ENCODE data around the gene ZBTB16.

Gene ZBTB16

DNA sequence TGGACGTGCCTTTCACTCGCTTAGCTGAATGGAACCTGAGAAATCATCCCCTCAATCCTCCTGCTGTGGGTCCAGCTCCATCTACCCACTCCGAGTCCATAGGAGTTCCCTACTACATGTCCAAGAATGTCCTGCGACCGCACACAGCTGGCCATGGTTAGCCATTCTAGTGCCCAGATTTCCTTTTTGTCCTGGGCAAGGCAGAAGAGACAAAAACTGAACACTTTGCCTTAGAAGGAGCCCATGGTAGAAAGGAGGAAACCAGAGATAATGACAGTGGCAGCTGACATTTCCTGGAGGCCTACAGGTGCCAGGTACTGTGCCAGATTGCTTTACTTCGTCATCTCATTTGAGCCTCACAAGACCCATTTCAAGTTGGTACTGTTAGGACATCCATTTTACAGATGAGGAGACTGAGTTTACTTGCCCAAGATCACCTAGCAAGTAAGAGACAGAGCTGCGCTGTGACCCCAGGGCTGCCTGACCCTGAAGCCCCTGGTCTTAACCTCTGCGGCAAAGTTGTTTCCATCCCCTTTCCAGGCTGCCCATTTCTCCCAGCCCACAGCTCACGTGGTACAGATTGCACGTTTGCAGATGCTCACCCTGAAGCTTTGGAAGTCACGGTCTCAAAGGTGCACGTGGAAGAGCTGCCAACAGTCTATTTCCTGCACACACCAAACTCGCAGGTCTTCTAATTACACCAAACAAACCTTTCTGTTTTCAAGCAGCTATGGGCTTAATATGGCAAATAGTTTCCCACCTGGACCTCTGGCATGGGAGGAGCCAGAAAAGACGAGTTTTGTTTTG, 112.7 kb downstream of the ZBTB16 start:
- DNase-seq = no peak

DNA sequence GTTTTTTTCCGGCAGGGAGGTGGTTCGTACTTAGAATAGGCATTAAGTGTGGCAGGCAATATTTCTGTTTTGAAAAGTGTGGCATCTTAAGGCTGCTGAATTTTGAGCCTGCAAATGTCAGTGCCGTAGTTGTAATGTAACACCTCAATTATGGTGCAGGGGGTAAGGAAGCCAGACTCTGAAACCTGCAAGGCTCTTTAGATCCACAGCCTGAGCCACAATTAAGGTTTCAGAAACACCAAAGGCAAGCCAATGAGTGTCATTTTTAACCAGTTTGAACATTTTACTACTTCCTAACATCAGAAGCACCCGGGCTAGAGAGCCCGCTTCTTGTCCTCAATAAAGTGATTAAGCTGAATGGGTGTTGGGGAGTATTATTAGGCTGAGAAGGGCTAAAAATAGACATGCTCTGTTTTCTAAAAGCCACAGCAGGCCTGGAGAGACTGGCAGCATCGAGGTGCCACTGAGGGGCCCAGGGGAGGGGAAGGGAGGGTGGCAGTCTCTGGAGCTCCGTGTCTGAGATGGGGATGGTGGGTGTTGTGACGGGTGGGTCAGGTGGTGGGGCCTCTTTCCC, 113.4 kb downstream of the ZBTB16 start:
- no peak for DNase-seq

DNA sequence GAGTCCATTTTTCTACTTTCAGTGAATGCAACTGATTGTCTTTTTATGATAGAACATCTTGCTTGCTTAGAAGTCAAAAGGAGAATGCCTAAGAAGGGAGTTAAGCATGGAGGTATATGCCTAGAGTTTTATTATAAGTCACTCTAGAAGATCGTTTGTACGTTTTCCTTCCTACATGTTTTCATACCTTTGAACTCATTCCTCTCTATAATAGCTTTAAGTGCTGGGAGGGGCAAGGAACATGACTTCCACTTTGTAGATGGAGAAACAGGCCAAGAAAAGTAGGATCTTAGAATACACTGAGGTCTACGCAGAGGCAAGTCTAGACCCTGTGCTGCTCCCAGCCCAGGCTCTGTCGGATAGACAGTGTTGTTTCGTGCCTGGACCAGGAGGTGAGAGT, 114.3 kb downstream of the ZBTB16 start:
- no peak for DNase-seq

DNA sequence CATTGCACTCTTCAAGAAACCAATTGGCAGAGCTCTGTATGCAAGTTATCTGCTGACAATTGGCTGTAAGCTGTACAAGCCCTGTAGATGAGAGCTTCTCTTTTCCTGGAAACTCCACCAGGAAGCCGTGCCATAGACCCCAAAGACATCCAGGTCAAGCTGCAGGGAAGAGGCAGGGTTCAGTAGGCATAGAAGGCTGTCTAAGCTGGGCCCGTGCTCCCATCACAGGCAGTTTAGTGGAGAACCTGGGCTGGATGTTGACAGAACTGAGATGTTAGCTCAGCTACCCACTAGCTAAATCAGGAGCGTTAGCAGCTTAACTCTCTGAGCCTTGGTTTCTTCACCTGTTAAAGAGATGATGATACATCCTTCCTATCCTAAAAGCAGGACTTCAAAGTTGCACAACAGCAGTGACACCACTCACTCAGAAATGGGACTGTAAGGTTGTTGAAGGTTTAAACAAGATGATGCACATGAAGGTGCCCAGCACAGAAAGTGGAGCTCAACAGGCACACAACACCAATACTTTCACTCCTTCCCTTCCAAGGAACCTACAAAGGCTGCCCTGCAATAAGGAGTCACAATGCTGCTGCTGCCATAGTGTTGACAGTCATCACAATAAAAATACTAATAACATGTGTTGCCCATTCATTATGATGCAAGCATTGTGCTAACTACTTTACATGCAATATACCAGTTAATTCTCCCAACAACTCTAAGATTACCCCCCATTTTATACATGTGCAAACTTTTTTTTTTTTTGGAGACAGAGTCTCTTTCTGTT, 115.4 kb downstream of the ZBTB16 start:
- DNase-seq = no peak

DNA sequence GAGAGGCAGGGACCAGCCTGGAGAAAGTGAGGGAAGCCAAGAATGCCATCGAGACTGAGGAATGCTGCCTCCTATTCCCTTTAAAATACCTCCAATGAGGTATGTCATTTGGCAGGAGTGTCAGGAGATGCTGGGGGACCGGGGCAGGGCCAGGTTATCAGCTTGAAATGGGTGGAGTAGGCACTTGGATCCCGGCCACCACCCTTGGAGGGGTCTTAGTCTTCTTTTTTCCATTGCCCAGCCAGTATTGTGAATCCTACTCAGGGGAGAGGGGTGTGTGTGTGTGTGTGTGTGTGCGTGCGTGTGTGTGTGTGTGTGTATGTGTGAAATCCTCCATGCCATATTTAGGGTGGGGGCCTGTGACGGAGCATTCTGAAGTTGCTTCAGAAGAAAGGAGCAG, 116.2 kb downstream of the ZBTB16 start:
- DNase-seq = no peak

DNA sequence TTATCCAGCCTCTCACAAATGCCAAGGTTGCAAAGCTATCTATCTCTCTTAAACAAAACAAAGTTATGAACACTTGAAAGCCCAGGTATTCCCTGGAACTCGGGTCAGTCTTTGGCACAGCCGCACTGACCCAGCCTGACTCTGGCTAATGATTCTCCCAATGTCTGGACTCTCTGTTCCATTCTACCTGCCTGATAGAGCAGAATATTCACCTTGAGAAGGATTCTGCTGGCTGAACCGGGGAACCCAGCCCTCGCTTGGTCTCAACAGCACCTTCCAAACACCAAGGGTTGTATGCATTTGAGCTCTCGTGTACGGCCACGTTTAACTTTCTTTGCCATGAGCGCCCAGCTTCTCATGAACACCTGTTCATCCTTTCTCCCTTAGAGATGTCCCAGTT, 116.8 kb downstream of the ZBTB16 start:
- no peak for DNase-seq

DNA sequence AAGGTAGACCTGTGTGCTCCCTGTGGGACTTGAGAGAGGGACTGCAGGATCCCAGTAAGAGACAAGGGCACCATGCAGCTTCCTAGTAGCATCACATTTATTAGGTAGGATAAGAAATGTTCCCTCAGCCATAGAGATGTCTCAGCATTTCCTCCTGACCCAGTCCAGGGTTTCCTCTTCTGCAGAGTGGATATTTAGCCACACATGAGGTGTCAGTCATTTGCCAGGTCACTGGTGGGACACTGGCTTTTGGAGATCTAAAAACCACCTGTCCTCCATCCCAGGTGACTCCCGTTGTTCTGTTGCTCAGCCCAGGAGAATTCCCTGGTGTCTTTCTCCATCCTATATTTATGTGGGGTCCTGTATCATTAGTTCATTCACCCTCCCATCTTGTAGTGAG, 119.1 kb downstream of the ZBTB16 start:
- no peak for DNase-seq

DNA sequence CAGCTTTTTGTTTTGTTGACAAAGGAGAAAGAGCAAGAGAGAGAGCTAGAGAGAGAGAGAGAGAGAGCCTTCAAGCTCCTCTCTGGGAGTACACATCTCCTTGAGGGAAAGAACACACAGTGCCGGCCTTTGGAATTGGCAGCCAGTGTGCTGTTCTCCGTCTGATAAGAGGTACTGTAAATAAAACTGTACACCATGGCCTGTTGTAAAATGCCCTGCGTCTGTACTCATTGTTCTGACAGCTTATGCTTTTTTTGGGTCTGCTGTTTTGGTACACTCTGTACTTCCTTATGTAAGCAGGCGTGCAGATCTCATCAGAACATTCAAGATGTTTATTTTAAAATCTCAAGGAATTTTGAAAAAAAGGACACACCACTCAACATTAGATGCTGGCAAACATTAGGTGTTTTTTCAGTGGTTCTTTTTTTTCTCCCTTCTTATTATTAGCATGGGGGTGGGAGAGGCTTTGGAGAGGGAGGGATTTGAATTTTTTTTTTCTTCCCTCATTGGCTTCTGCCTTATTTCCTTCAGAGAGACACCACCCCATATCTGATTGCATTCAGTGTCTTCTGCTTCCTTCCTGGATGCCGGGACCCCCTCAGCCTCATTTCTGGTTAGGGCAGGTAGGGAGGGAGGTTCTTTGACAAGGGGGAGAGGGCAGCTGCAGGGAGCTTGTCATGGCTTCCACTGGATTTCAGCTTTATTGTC, 119.9 kb downstream of the ZBTB16 start:
- no peak for DNase-seq

DNA sequence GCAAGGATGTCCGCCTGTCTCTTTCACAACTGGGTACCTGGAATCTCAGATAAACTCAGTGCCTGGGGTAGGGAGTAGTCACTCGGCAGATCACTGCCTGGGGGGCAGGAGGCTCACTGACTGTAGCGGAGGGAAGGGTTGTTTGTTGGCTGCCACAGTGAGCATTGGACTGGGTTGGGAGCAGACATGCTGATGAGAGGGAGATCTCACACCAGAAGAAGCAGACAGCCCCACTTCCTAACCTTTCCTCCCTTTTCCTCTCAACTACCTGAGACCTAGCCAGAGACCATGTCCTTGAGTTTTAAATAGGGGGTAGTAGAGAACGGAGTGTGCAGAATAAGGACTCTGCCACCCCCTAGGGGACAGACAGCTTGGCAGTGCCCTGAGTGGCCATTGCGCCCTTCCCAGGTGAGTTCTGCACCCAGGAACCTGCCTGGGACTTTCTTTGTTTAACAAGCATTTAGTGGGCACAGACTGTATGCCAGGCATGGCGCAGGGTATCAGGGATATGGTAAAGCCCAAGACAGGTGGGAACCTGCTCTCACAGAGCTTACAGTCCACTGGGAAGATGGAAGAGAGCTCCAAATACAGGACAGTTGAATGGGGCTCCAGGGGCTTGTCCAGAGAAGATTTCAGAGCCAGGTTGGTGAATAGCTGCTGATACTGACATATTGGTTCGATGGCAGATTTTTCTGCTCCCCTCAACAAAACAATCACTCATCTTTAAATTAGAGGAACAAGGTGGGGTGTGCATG, 121.0 kb downstream of the ZBTB16 start:
- no peak for DNase-seq

DNA sequence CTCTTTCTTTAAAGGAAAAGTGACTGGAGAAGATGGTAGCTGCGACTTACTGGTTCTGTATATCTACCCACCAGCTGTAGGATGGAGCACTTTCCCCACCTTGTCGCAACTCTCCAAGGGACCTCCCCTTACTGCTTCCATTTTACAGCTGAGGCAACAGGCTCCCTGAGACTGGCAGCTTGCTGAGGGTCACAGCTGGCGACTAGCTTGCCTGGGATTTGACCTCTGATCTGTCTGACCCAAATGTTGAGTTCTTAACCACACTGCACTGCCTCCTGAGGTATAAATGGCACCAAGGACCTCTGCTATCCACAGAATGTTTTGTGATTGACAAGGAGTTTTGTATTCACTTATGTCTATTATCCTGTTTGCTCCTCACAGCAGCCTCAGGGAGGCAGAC, 121.7 kb downstream of the ZBTB16 start:
- no peak for DNase-seq

DNA sequence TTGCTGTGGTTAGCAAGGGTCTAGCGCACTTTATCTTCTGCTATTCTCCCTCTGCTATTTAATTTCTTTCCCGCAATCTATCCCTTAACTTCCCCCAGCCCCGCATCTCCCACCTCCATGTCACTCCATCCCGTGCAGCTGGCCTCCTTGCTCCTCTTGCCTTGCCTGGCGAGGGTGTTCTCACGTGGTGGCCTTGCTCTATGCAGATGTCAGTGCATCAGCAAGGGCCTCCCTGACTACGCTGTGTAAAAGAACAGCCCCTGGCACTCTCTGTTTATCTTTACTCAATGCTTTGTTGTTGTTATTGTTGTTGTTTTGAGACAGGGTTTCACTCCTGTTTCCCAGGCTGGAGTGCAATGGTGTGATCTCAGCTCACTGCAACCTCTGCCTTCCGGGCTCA, 122.2 kb downstream of the ZBTB16 start:
- no peak for DNase-seq

DNA sequence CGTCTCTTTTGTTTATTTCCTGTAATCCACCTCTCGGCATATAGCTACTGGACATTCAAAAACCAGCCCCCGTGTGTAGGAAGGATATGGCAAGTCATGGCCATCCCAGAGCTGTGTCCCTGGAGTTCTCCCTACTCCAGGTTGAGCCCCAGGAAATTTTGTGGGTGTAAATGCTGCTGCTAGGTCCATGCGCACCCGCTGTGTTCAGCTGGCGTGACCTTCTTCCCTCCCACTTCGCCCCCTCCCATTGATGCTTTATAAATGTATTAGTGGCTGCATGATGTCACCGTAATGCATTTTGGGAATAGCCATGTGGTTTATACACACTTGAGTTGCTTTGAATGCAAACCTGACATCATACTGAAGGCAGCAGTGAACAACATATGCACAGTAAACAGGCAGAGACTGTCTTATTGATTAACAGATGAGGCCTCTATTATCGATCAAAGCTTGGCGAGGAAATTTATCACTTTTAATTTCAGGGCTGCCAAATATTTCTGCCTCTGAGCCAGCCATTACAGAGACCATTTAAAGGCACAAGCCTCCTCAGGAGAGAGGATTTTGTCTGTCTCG, 123.0 kb downstream of the ZBTB16 start:
- no peak for DNase-seq

DNA sequence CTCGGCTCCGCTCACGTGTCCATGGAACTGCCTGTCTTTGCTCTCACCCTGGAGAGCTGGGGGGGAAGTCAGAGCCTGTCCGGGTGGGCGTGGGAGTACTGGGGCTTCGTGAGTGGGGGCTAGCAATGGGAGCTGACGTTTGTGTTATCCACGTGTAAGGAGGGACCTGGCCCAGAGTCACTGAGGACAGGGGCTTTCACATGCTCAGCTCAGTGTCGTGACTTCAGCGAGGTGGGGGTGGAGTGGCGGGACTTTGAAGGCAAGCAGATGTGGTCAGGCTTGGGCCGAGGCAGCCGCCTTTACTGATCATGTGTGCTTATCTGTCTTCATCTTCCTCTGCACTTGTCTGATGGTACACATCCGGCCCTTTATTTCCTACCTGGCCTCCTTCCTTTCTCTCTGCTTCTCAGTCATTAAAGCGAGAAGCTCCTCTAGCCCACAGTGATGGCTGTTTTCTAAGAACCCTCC, 123.6 kb downstream of the ZBTB16 start:
- DNase-seq = no peak

DNA sequence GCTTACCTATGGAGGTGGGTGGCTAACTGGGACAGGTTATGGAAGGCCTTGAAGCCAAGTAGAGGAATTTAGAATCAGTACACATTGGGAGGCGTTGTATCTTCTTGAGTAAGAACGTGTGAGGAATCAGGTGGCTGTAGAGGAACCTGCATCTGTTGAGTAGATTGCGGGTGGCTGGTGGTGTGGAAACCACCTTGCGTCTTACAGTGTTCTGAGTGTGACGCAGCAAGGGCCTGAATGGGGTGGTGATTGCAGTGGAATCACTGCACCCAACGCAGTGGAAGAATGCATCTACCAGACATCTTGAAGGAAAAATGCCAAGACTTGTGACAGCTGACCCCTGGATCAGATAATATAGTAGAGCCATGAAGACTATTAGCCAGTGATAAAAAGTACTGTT, 125.9 kb downstream of the ZBTB16 start:
- DNase-seq = no peak

DNA sequence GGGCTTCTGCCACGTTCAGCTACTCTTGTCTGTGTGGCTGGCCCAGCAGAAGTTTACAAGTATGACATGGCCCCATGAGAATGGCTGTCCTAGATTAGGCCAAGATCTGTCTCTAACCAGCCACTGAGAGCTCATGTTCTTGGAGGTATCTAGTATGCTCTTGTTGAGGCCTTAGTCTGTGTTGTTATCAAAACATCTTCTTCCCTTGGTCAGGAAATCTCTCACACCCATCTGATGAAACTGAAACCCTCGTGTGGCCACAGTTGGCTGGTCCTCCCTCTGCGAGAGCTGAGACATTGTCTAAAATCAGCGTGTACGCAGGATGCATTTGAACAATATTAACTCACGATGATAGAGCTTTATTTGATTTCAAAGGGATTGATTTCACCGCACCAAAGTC, 127.7 kb downstream of the ZBTB16 start:
- DNase-seq = no peak

DNA sequence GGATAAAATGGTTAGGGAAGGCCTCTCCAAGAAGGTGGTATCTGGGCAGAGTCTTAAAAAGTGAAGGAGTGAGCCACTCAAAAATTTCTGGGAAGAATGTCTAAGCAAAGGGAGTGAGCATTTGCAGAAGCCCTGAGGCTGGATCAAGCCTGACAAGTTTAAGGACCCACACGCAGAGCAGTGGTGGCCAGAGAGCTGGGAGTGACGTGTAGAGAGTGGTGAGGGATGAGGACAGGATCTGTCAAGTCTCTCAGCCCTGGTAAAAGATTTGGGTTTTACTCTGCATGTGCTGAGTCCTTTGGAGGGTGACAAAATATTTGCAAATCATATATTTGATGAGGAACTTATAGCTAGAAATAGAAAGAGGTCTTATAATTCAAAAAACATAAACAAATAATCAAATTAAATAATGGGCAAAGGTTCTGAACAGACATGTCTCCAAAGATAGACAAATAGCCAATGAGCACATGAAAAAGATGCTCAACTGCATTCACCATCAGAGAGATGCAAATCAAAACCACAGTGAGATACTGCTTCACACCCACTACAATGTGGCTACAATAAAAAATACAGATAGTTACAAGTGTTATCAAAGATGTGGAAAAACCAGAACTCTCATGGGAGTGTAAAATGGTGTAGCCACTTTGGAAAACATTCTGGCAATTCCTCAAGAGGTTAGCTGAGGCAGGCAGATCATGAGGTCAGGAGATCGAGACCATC, 129.5 kb downstream of the ZBTB16 start:
- DNase-seq = no peak

DNA sequence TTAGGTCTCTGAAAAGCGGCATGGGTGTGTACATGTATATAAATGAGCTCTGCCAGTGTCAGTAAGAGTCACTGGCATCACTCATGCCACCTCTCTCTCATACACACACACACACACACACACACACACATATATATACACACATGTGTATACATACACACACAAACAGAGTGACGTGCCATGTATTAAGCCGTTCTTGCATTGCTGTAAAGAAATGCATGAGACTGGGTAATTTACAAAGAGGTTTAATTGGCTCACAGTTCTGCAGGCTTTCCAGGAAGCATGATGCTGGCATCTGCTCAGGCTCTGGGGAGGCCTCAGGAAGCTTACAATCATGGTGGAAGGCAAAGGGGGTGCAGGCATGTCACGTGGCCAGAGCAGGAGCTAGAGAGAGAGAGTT, 131.1 kb downstream of the ZBTB16 start:
- no peak for DNase-seq

DNA sequence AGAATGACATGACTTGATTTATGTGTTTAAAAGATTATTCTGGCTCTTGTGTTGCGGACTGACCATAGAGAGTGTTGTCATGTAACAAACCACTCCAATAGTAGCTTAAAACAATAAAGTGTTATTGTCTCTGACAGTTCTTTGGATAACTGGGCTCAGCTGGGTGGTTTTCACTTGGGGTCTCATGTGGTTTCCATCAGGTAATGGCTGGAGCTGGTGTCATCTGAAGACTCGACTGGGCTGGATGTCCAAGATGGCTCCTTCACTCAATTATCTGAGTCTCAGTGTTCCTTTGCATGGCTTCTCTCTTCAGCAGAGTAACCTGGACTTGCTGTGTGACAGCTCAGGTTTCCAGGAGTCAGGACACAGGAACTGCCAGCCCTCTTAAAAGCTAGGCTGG, 132.4 kb downstream of the ZBTB16 start:
- DNase-seq = no peak

DNA sequence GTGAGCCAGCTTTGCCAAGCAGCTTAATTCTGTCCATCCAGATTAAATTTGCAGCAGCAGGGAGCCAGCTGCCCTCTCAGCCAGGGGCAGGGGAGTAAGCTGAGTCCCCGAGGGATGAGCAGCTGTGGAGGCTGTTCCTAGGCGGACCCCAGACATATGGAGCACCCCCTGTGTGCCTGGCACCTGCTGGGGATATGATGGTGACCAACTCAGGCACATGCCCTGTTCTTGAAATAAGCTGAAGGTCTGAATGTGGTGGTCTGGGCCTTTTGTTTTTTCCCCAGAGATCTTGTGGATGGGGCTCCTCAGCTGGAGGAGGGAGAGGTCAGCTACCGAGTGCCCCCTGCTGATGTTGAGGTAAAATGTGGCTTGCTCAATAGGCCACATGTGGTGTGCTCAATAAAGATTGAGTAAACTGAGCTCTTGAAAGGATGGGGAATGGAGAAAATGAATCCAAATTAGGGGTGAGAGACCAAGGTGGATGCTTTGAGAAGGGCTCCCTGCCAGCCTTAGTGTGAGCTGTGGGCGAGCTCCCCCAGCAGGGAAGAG, 133.4 kb downstream of the ZBTB16 start:
- DNase-seq = no peak

DNA sequence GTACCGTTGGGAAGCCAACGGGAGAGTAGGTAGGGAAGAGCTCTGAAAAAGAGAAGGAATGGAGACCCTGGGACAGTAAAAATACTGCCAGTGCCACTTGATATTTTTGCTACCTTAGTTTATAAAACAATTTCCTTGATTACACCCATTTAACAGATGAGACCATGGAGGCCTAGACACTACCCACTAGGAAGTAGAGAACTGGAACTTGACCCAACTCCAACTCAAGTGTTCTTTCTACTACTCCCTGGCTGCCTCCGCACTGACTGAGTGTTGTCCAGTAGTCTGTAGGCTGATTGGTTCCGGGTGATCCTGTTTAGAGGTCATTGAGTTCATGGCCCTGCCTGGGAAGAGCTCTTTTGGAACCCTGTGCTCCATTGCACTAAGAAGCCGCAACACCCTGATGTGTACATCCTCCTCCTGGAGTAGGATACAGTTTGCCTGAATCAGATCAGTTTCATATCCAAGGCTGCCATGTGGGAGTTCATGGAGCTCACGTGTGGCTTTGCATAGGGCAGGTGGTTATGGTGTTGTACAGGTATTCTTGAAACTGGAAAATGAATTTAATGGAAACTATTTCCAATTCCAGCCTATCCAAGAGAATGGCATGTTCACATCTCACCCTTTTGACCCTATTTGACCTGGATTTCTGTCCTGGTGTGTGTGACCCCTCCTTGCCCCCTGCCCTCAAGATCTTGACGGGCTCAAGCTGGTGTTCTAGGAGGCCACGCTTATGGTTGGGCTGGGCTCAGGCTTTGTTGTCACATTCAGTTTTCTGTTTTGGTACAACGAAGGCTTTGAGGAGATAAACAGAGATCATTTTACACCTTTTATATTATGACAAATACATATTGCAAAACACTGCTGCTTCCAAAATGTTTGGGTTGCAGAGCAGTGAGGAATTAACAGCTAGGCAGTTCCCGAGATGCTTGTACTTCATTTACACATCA, 134.5 kb downstream of the ZBTB16 start:
- no peak for DNase-seq
